Gastrocnemius medialis (tissue), 4 donors: Measurements from ENCODE around the gene TCP11.

ENCODE experiments used
- POLR2A ChIP-seq, 2 donors: fragments of 450-650 bp; IDR thresholded peaks; one replicate each; pipeline ENCODE4 v1.6.1; 2017; ENCODE audit warnings: antibody characterized with exemption in 2 of 2, mild to moderate bottlenecking in 2 of 2, moderate library complexity in 2 of 2
- TF ChIP-seq, protein P1 (sequence below), 5 experiments: fragments of 450-650 bp in 3 of 5; fragments of 200-600 bp in 2 of 5; sonication (generic) in 2 of 5; IDR thresholded peaks in 4 of 5; conservative IDR thresholded peaks in 1 of 5; 1 replicate in 4 of 5; 2 replicates in 1 of 5; pipeline ENCODE4 v1.5.1; 2016 to 2019; ENCODE audit warnings: antibody characterized with exemption in 5 of 5, mild to moderate bottlenecking in 3 of 5, moderate library complexity in 3 of 5

DNA sequence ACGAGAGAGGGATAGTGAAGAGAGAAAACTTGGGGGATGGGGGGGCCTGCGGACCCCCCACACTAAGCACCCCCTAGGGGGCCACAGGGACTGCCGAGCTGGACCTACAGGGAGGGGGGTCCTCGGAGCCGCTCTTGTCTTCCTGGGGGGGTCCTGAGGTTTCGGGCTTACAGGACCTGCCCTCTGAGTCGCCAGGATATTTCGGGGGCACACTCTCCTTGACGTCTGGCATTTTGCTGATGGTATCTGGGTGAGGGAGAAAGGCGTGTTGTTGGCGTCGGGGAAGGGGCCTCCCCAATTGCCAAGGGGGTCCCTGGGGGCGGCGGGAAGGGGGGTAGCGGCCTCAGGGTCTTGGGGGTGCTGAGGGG lies 516 bp downstream of the TCP11 start:
- TF ChIP-seq, protein P1, sequence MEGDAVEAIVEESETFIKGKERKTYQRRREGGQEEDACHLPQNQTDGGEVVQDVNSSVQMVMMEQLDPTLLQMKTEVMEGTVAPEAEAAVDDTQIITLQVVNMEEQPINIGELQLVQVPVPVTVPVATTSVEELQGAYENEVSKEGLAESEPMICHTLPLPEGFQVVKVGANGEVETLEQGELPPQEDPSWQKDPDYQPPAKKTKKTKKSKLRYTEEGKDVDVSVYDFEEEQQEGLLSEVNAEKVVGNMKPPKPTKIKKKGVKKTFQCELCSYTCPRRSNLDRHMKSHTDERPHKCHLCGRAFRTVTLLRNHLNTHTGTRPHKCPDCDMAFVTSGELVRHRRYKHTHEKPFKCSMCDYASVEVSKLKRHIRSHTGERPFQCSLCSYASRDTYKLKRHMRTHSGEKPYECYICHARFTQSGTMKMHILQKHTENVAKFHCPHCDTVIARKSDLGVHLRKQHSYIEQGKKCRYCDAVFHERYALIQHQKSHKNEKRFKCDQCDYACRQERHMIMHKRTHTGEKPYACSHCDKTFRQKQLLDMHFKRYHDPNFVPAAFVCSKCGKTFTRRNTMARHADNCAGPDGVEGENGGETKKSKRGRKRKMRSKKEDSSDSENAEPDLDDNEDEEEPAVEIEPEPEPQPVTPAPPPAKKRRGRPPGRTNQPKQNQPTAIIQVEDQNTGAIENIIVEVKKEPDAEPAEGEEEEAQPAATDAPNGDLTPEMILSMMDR (IDR thresholded peaks at IDR 0.05 in 4 of 5, conservative IDR thresholded peaks at IDR 0.05 in 1 of 5), result no peak
- TF ChIP-seq POLR2A (IDR thresholded peaks at IDR 0.05), result no peak
